Upper lobe of right lung (tissue), 1 donor: ENCODE measurements around the gene CST7. TPM values are rescaled to one million over a fixed set of nuclear protein-coding genes. Genes with fewer than 3 reads are reported as not detected.
"Not testable (repeated sequence)": the region's sequence is repeated elsewhere in the genome, so short reads cannot be mapped to it uniquely, and the experiment has no call there.

Experiments
- ATAC-seq: fragments of 200-7000 bp; cut with Tn5 transposase; one replicate; pipeline ENCODE4 v1.9.1; 2020; ENCODE audit warnings: mild to moderate bottlenecking, moderate library complexity
- DNase-seq: peaks from one replicate; pipeline ENCODE4 v3.0.0-alpha.2; 2020
- H3K27ac ChIP-seq: fragments of 200-600 bp; one replicate; pipeline ENCODE4 v1.8.0; 2022
- H3K27me3 ChIP-seq: fragments of 200-600 bp; one replicate; pipeline ENCODE4 v1.8.0; 2022; ENCODE audit warnings: mild to moderate bottlenecking
- H3K36me3 ChIP-seq: fragments of 200-600 bp; one replicate; pipeline ENCODE4 v1.8.0; 2022
- H3K4me1 ChIP-seq: fragments of 200-600 bp; one replicate; pipeline ENCODE4 v1.8.0; 2022
- H3K4me3 ChIP-seq: fragments of 200-600 bp; one replicate; pipeline ENCODE4 v1.8.0; 2022; ENCODE audit warnings: mild to moderate bottlenecking
- H3K9me3 ChIP-seq: fragments of 200-600 bp; one replicate; pipeline ENCODE4 v1.8.0; 2022
- intact Hi-C: fragments of 100-400 bp; cut with DNase I; formaldehyde crosslinking; loops from one replicate; pipeline ENCODE4 v1.11.0; 2022
- total RNA-seq: library from RNA; stranded (reverse); fragmentation: NEBNext Ultra II Directional; extraction: Animal tissue kit (Norgen Biotek cat#: 25700); gene quantifications from one replicate; pipeline ENCODE4 v1.2.1, GENCODE V29; 2021
- TF ChIP-seq, protein P1 (sequence below): fragments of 200-600 bp; IDR thresholded peaks from one replicate; pipeline ENCODE4 v1.8.0; 2022; ENCODE audit warnings: antibody characterized with exemption
- donor health status: DM: no; HTN: yes; CAD: no; lungs with severe emphysema.

The CST7 gene
- total RNA-seq, 1 donor from 2014 or later = 9.6 TPM

DNA sequence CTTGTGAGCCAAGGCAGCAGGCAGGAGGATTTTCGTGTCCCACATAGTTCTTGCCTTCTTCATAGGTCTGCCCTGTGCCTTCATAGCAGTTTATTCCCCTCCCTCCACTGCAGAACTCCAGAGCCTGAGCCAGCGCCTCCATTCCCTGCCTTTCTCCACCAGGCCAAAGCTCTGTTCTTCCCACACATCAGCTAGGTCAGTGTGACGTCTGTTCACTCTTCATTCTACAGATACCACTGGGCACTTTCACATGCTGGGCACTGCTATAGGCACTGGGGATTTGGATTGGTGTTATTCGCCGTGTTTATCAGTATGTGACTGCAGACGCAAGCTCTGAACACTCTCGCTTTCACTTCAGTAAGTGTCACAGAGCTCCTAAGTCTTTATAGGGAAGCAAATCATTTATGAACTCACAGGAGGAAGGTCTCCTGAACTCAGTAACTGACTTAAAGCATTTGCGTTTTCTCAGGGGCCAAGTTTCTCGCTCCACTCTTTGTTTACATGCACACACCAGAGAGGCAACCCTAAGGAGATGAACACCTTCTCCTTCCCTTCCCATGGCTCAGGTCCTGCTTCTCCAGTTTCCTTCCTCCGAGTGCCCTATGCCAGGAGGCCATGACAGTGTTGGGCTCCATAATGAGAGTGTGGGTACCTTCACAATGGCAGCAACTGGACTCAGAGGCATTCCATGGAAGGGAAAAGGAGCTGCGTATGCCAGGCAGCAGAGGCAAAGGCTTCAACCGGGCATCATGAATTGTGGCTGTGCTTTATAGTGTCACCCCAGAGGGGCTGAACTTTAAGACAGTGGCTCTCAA, 49.8 kb downstream of the CST7 start:
- Histone ChIP-seq H3K4me3 (no peak overlapping the region), H3K4me1 (peaks cover 25% of the 10 kb centered on the region), H3K27ac (no peak overlapping the region), H3K27me3 (no peaks in the 10 kb centered on the region), H3K36me3 (no peaks in the 10 kb centered on the region), H3K9me3 (no peaks in the 10 kb centered on the region)
- TF ChIP-seq, protein P1, sequence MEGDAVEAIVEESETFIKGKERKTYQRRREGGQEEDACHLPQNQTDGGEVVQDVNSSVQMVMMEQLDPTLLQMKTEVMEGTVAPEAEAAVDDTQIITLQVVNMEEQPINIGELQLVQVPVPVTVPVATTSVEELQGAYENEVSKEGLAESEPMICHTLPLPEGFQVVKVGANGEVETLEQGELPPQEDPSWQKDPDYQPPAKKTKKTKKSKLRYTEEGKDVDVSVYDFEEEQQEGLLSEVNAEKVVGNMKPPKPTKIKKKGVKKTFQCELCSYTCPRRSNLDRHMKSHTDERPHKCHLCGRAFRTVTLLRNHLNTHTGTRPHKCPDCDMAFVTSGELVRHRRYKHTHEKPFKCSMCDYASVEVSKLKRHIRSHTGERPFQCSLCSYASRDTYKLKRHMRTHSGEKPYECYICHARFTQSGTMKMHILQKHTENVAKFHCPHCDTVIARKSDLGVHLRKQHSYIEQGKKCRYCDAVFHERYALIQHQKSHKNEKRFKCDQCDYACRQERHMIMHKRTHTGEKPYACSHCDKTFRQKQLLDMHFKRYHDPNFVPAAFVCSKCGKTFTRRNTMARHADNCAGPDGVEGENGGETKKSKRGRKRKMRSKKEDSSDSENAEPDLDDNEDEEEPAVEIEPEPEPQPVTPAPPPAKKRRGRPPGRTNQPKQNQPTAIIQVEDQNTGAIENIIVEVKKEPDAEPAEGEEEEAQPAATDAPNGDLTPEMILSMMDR = no peak
- intact Hi-C loops = loop anchor here (5.0 to 10.0 kb wide), 3 partner anchors 63 to 396 kb away; partner anchors contain the start of gene ABHD12
- ATAC-seq (no peak), DNase-seq (no peak)

DNA sequence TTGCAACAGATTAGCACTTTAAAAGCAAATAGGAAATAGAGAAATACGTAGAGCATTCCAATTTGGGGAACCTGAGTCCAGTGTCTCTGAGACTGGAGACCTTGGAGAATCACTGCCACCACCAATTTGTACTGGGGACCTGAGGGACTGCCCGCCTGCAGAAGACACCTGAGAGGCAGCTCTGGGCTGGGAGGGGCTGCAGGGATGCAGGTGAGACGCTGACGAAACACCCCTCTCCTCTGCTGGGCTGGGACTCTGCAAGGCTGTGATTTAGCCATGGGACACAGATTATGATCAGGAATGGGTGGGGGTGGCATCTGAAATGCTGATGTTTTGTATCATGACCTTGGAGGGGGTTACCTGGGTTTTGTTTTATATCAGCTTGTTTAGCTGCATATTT, 50.5 kb downstream of the CST7 start:
- H3K4me1 ChIP-seq = peaks cover 20% of the 10 kb centered on the region
- TF ChIP-seq, protein P1 = no peak
- no peaks in the 10 kb centered on the region for H3K9me3 ChIP-seq
- H3K4me3 ChIP-seq = no peak overlapping the region
- intact Hi-C loops = loop anchor here (5.0 to 10.0 kb wide), 3 partner anchors 63 to 395 kb away; partner anchors contain the start of gene ABHD12
- no peak for ATAC-seq
- H3K27me3 ChIP-seq = no peaks in the 10 kb centered on the region
- no peaks in the 10 kb centered on the region for H3K36me3 ChIP-seq
- DNase-seq = peak; percentile 47
- H3K27ac ChIP-seq = no peak overlapping the region

DNA sequence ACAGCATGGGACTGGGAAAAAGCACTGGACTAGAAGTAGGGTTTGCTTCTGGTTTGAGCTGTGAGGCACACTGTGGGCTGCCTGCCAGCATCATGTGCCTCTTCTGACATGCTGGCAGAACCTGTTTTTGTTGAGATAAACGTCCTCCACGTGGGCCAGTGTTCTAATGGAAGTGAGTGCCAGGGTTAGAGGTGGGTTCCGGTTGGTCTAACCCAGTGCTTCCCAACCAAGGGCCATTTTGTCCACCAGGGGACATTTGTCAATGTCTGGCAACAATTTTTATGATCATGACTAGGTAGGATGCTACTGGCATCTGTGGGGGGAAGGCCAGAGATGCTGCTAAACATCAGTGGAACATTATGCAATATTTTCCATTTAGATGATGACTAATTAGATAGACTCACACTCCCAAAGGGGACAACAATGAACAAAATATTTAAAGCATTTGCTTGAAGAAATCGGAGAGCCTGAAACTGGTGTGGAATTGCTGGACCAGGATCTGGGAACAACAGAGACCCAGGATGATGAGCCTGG, 51.3 kb downstream of the CST7 start:
- TF ChIP-seq, protein P1 = no peak
- ATAC-seq (peak; percentile 80), DNase-seq (peak; percentile 87)
- Histone ChIP-seq H3K4me3 (no peak overlapping the region), H3K9me3 (no peaks in the 10 kb centered on the region), H3K4me1 (peaks cover 13% of the 10 kb centered on the region), H3K36me3 (no peaks in the 10 kb centered on the region), H3K27me3 (no peaks in the 10 kb centered on the region), H3K27ac (no peak overlapping the region)
- intact Hi-C loops = no loop called here

DNA sequence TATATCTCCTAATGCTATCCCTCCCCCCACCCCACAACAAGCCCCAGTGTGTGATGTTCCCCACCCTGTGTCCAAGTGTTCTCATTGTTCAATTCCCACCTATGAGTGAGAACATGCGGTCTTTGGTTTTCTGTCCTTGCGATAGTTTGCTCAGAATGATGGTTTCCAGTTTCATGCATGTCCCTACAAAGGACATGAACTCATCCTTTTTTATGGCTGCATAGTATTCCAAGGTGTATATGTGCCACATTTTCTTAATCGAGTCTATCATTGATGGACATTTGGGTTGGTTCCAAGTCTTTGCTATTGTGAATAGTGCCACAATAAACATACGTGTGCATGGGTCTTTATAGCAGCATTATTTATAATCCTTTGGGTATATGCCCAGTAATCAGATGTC, 52.3 kb downstream of the CST7 start:
- H3K27ac ChIP-seq, H3K9me3 ChIP-seq, ATAC-seq, H3K27me3 ChIP-seq, intact Hi-C loops, DNase-seq, H3K36me3 ChIP-seq, H3K4me3 ChIP-seq: not testable (repeated sequence)
- peaks cover 13% of the 10 kb centered on the region for H3K4me1 ChIP-seq

DNA sequence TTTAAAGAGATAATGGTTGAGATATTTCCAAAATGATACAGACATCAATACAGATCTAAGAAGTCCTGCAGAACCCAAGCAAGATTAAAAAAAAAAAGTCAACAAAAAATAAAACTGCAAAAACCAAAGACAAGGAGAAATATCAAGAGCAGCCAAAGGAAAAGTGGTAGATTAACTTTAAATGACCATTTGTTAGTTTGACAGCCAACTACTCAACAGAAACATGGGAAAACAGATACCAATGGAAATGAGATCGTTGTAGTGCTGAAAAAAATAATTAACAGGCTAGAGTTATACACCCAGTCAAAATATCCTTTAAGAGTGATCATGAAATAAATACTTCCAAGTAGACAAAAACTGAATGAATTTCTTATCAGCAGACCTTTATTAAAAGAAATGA, 53.9 kb downstream of the CST7 start:
- ATAC-seq (no peak), DNase-seq (no peak)
- Histone ChIP-seq H3K27me3 (no peaks in the 10 kb centered on the region), H3K9me3 (no peaks in the 10 kb centered on the region), H3K4me3 (no peak overlapping the region), H3K36me3 (peaks cover 26% of the 10 kb centered on the region), H3K27ac (no peak overlapping the region), H3K4me1 (peaks cover 13% of the 10 kb centered on the region)
- TF ChIP-seq, protein P1 = no peak
- intact Hi-C loops = no loop called here

DNA sequence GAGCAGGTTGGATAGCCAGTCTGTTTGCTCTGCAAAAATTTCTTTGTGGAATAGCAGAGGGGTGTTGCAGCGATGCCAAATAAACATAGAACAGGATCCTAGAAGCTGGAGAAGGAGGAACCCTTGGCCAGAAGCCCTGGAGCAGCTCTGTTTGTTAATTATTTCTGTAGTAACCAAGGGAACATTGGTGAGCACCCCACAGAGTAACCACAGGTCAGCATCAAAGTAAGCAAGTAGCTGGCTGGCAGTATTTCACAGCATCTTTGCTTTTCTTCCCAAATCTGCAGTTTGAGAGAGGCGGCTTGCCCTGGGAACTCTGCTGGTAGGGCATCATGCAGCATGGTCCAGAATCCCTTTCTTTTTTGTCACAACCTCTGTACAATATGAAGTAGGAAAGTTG, 56.2 kb downstream of the CST7 start:
- peak; percentile 27 for DNase-seq
- Histone ChIP-seq H3K9me3 (no peaks in the 10 kb centered on the region), H3K27me3 (no peaks in the 10 kb centered on the region), H3K4me1 (peaks cover 7% of the 10 kb centered on the region), H3K36me3 (peaks cover 48% of the 10 kb centered on the region), H3K4me3 (no peak overlapping the region), H3K27ac (no peak overlapping the region)
- intact Hi-C loops = no loop called here
- TF ChIP-seq, protein P1 = no peak
- peak; percentile 31 for ATAC-seq
